ENCODE data around the gene PPIL4. TPM values are rescaled to one million over a fixed set of nuclear protein-coding genes. Genes with fewer than 3 reads are reported as not detected.

Gene PPIL4
- total and polyA plus RNA-seq, 10 of the 15 experiments (the other 5 are each of a cell fraction or from before 2014, with no cell fraction given), result 8.0 to 28.4 (median 24.3) TPM

GRCh38 chr6:149581349-149581748, 35.5 kb upstream of the PPIL4 start (continued):
- TF ChIP-seq PRDM15 (CRISPR knock-in tag; IDR thresholded peaks at IDR 0.05) (no peak), KAT2A (conservative IDR thresholded peaks at IDR 0.05; ENCODE audit: control insufficient read depth, low read depth, low read length) (no peak), ZNF687 (IDR thresholded peaks at IDR 0.05) (no peak), CREB1 (IDR thresholded peaks at IDR 0.05; ENCODE audit: low read depth) (no peak), E4F1 (IDR thresholded peaks at IDR 0.05; ENCODE audit: borderline replicate concordance, partially characterized antibody) (no peak), SMC3 (IDR thresholded peaks at IDR 0.05; ENCODE audit: borderline replicate concordance, low read length) (no peak)
